OCI-LY3 (cell line): ENCODE measurements around the gene RPRD1A.
"Not testable (repeated sequence)": the region's sequence is repeated elsewhere in the genome, so short reads cannot be mapped to it uniquely, and the experiment has no call there.

Source experiments
- H2AFZ ChIP-seq: fragments of 200-600, 300-600 bp; shearing (Covaris generic); 2 replicates; pipeline ENCODE4 v1.6.0; 2014; ENCODE audit warnings: antibody characterized with exemption, low read depth, low read length
- H3K27ac ChIP-seq: fragments of 200-600, 300-600 bp; sonication (generic); 2 replicates; pipeline ENCODE4 v1.5.1; 2014; ENCODE audit warnings: mild to moderate bottlenecking, low read length, moderate library complexity, mixed read lengths
- H3K27me3 ChIP-seq: fragments of 200-600, 300-600 bp; sonication (generic); 2 replicates; pipeline ENCODE4 v1.6.1; 2014; ENCODE audit warnings: low read depth, low read length, mixed read lengths
- H3K36me3 ChIP-seq: fragments of 200-600, 300-600 bp; sonication (generic); replicated peaks from 2 replicates; pipeline ENCODE3; 2014; ENCODE audit warnings: low read depth, low read length, mixed read lengths
- H3K4me1 ChIP-seq: fragments of 300-600, 200-600 bp; sonication (generic); 2 replicates; pipeline ENCODE4 v1.6.1; 2014; ENCODE audit warnings: low read length, mixed read lengths
- H3K4me2 ChIP-seq: fragments of 200-600, 300-600 bp; sonication (generic); 2 replicates; pipeline ENCODE4 v1.6.1; 2014; ENCODE audit warnings: low read length, mixed read lengths
- H3K4me3 ChIP-seq: fragments of 300-600, 200-600 bp; sonication (generic); 2 replicates; pipeline ENCODE4 v1.5.1; 2014; ENCODE audit warnings: antibody characterized with exemption, mild to moderate bottlenecking, low read length, moderate library complexity
- H3K79me2 ChIP-seq: fragments of 300-600, 200-600 bp; shearing (Covaris generic); 2 replicates; pipeline ENCODE4 v1.6.1; 2014; ENCODE audit warnings: mild to moderate bottlenecking, low read length, mixed read lengths
- H3K9ac ChIP-seq: fragments of 300-600, 200-600 bp; shearing (Covaris generic); 2 replicates; pipeline ENCODE4 v1.6.0; 2014; ENCODE audit warnings: mild to moderate bottlenecking, low read length, moderate library complexity
- H3K9me3 ChIP-seq: fragments of 200-600, 300-600 bp; shearing (Covaris generic); 2 replicates; pipeline ENCODE4 v1.6.1; 2014; ENCODE audit warnings: low read length, mixed read lengths; ENCODE audit not compliant: insufficient read depth
- H4K20me1 ChIP-seq: fragments of 200-600, 300-600 bp; sonication (generic); 2 replicates; pipeline ENCODE4 v1.6.1; 2016; ENCODE audit warnings: low read length, mixed read lengths; ENCODE audit not compliant: insufficient read depth
- CTCF ChIP-seq: fragments of 200-600, 300-600 bp; sonication (generic); IDR thresholded peaks from 2 replicates; pipeline ENCODE4 v1.5.1; 2014; ENCODE audit warnings: antibody characterized with exemption, low read length, low read depth
- EZH2phosphoT487 ChIP-seq: fragments of 200-600 bp; shearing (Covaris generic); IDR thresholded peaks from 2 replicates; pipeline ENCODE4 v1.6.1; 2018; ENCODE audit warnings: antibody characterized with exemption, mixed run types, low read depth

RPRD1A gene

GRCh38 chr18:36078751-36079529 is 11.6 kb upstream of the RPRD1A start:
- H3K9ac ChIP-seq, result no peak overlapping the region

GRCh38 chr18:36077764-36078163 is 10.4 kb upstream of the RPRD1A start:
- not testable (repeated sequence) for H3K9me3 ChIP-seq, H3K36me3 ChIP-seq, H2AFZ ChIP-seq, H3K9ac ChIP-seq, H3K4me2 ChIP-seq, H3K4me3 ChIP-seq, H3K27ac ChIP-seq, H3K79me2 ChIP-seq, H3K4me1 ChIP-seq, H3K27me3 ChIP-seq, H4K20me1 ChIP-seq

More at GRCh38 chr18:36078751-36079529, 11.6 kb upstream of the RPRD1A start:
- Histone ChIP-seq H2AFZ (no peak overlapping the region), H3K9me3 (no peaks in the 10 kb centered on the region), H4K20me1 (no peaks in the 10 kb centered on the region), H3K27ac (no peak overlapping the region), H3K27me3 (0 out of 2 replicates have a peak, but pooled peaks cover under 1% of the 10 kb centered on the region), H3K79me2 (no peaks in the 10 kb centered on the region), H3K4me1 (peaks cover 5% of the 10 kb centered on the region), H3K36me3 (no peaks in the 10 kb centered on the region), H3K4me2 (no peak overlapping the region), H3K4me3 (no peak overlapping the region)
- TF ChIP-seq EZH2phosphoT487 (no peak), CTCF (no peak)

- H3K27ac ChIP-seq, result no peak overlapping the region
- no peaks in the 10 kb centered on the region for H3K9me3 ChIP-seq
- no peaks in the 10 kb centered on the region for H3K79me2 ChIP-seq
- no peak overlapping the region for H3K9ac ChIP-seq
- no peaks in the 10 kb centered on the region for H3K4me1 ChIP-seq
- H3K27me3 ChIP-seq, result peaks cover 9% of the 10 kb centered on the region; the same call in 1 of the 2 replicates
- H3K4me3 ChIP-seq, result no peak overlapping the region
- H4K20me1 ChIP-seq, result no peaks in the 10 kb centered on the region
- no peak overlapping the region for H3K4me2 ChIP-seq
- TF ChIP-seq EZH2phosphoT487, result no peak
- no peak for TF ChIP-seq CTCF
- no peaks in the 10 kb centered on the region for H3K36me3 ChIP-seq
- H2AFZ ChIP-seq, result no peak overlapping the region
Observed at GRCh38 chr18:36075862-36076587, 8.7 kb upstream of the RPRD1A start.

GRCh38 chr18:36074435-36074834 is 7.1 kb upstream of the RPRD1A start:
- TF ChIP-seq CTCF, result no peak
- no peak for TF ChIP-seq EZH2phosphoT487
- H3K9ac ChIP-seq, result no peak overlapping the region
- no peak overlapping the region for H3K4me2 ChIP-seq

More at GRCh38 chr18:36074435-36074834, 7.1 kb upstream of the RPRD1A start:
- Histone ChIP-seq H3K4me3 (no peak overlapping the region), H3K4me1 (no peaks in the 10 kb centered on the region), H3K27ac (no peak overlapping the region), H3K9me3 (no peaks in the 10 kb centered on the region), H4K20me1 (no peaks in the 10 kb centered on the region), H3K27me3 (peaks cover 9% of the 10 kb centered on the region; the same call in 1 of the 2 replicates), H2AFZ (no peak overlapping the region), H3K36me3 (no peaks in the 10 kb centered on the region), H3K79me2 (no peaks in the 10 kb centered on the region)
